ENCODE data around the gene GALNT13. TPM values are rescaled to one million over a fixed set of nuclear protein-coding genes. Genes with fewer than 3 reads are reported as not detected.

GALNT13 gene
- total RNA-seq, 1 donor from 2014 or later = not detected

DNA sequence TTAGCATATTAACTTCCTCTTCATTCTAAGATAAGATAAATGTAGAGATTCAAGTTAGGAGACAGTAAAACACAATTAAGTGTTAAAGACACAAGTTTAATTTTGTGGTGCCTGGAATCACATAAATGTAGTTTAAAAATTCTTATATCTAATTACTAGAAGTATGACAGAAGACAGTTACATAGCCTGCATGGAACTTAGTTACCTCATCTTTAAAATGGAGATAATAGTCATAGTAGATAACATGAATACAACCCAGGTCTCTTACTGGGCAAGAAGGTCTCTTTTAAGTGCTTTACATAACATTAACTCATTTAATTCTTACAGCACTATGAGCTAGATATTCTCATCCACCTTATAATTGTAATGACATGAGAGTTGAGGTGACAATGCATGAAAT is 15.1 kb downstream of the GALNT13 start:
- intact Hi-C loops (cut with micrococcal nuclease) = no loop called here
- H3K4me3 Mint-ChIP-seq (ENCODE audit: low read depth) = no peak overlapping the region
- no peaks in the 10 kb centered on the region for H3K9me3 Mint-ChIP-seq
- H3K27me3 Mint-ChIP-seq (ENCODE audit: low read depth) = no peaks in the 10 kb centered on the region
- H3K36me3 Mint-ChIP-seq (ENCODE audit: low read depth) = no peaks in the 10 kb centered on the region
- no peak overlapping the region for H3K27ac Mint-ChIP-seq
- no peak for DNase-seq (ENCODE audit: low spot score)
- H3K4me1 Mint-ChIP-seq (ENCODE audit: low read depth) = no peaks in the 10 kb centered on the region

DNA sequence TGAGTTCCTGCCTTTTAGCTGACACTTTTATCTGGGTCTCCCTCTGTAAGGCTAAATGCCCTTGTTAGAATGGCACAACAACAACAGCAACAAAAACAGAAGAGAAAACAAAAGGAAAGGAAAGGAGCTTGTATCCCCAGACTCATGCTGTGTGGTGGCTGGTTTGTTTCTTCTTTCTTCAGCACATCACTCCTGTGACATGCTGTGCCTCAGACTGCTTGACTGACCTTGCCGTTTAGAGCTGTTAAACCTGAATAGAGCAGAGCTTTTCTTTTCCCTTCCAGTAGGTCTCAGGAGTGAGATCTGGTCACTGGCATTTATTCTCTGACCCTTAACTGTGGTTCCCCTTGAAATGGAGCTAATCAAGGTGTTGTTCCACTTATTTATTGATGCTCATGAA is 18.9 kb downstream of the GALNT13 start:
- intact Hi-C loops (cut with micrococcal nuclease) = no loop called here
- Mint-ChIP-seq H3K9me3 (peaks cover 3% of the 10 kb centered on the region), H3K27ac (no peak overlapping the region), H3K4me1 (ENCODE audit: low read depth) (no peaks in the 10 kb centered on the region), H3K27me3 (ENCODE audit: low read depth) (no peaks in the 10 kb centered on the region), H3K4me3 (ENCODE audit: low read depth) (no peak overlapping the region), H3K36me3 (ENCODE audit: low read depth) (no peaks in the 10 kb centered on the region)
- no peak for DNase-seq (ENCODE audit: low spot score)

DNA sequence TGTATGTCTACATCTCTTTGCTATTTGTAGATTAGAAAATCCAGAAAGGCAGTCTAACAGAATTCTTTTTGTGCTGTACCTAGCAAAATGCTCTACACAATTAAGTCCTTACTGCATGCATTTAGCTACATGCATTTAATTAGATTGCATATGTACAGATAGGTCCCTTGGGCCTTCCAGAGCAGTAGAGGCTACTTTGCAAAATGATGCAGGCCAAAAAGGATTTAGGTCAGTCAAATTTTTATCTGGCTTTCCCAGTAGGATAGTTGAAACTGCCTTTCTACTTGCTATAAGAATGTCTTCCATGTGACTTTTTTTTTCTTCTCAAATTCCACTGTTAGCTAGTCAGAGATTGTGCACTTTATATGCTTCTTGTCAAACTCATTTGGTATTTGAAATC is 19.3 kb downstream of the GALNT13 start:
- no peaks in the 10 kb centered on the region for H3K4me1 Mint-ChIP-seq (ENCODE audit: low read depth)
- peaks cover 3% of the 10 kb centered on the region for H3K9me3 Mint-ChIP-seq
- H3K27ac Mint-ChIP-seq = no peak overlapping the region
- H3K27me3 Mint-ChIP-seq (ENCODE audit: low read depth) = no peaks in the 10 kb centered on the region
- no peak for DNase-seq (ENCODE audit: low spot score)
- no peak overlapping the region for H3K4me3 Mint-ChIP-seq (ENCODE audit: low read depth)
- H3K36me3 Mint-ChIP-seq (ENCODE audit: low read depth) = no peaks in the 10 kb centered on the region
- intact Hi-C loops (cut with micrococcal nuclease) = no loop called here

DNA sequence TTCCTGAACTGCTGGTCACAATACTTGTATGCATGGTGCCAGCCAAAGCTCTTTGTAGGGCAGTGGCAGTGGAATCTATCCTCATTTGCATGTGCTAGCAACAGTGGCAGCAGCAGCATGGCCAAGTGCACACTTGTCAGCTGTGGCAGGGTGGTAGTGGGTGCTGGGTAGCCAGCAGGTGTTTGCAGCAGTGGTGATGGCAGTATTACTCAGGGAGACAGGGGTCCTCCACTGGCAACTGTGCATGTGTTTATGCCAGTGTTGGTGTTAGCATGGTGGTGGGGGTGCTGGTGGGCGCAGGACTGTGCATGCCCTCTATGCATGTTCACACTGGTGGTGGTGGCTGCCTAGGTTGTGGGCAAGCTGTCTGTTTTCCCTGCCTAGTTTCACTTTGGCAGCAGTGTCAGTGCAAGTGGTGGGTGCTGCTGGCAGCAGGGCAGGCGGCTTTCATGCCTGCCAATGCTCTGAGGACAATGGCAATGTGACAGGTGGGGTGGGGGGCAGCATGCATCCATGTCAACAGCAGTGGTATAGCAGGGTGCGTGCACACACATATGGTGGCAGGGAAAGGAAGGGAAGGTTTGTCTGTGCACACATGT is 41.2 kb downstream of the GALNT13 start:
- no peaks in the 10 kb centered on the region for H3K36me3 Mint-ChIP-seq (ENCODE audit: low read depth)
- H3K9me3 Mint-ChIP-seq = peaks cover 28% of the 10 kb centered on the region
- intact Hi-C loops (cut with micrococcal nuclease) = no loop called here
- no peak overlapping the region for H3K4me3 Mint-ChIP-seq (ENCODE audit: low read depth)
- no peak for DNase-seq (ENCODE audit: low spot score)
- no peaks in the 10 kb centered on the region for H3K4me1 Mint-ChIP-seq (ENCODE audit: low read depth)
- no peaks in the 10 kb centered on the region for H3K27me3 Mint-ChIP-seq (ENCODE audit: low read depth)
- no peak overlapping the region for H3K27ac Mint-ChIP-seq

DNA sequence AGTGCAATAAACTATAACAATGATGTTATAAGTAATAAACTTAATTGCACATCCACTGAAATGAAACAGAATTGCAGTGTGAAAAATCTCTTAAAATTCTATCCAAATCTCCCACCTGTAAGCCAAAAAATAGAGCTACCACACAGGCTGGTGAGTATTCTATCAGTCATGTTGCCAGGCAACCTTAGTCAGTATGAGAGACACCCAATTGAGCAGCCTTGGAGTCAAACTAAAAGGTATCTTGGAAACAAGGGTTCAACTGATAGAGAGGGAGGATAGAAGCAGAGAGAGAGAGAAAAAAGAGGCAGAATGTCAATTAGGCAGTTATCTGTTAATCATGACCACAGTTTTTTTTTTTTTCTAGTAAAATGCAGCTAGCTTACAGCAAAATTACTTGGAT is 45.8 kb downstream of the GALNT13 start:
- intact Hi-C loops (cut with micrococcal nuclease) = no loop called here
- no peak overlapping the region for H3K4me3 Mint-ChIP-seq (ENCODE audit: low read depth)
- H3K4me1 Mint-ChIP-seq (ENCODE audit: low read depth) = no peaks in the 10 kb centered on the region
- no peak overlapping the region for H3K27ac Mint-ChIP-seq
- no peaks in the 10 kb centered on the region for H3K36me3 Mint-ChIP-seq (ENCODE audit: low read depth)
- H3K9me3 Mint-ChIP-seq = no peaks in the 10 kb centered on the region
- no peak for DNase-seq (ENCODE audit: low spot score)
- no peaks in the 10 kb centered on the region for H3K27me3 Mint-ChIP-seq (ENCODE audit: low read depth)

DNA sequence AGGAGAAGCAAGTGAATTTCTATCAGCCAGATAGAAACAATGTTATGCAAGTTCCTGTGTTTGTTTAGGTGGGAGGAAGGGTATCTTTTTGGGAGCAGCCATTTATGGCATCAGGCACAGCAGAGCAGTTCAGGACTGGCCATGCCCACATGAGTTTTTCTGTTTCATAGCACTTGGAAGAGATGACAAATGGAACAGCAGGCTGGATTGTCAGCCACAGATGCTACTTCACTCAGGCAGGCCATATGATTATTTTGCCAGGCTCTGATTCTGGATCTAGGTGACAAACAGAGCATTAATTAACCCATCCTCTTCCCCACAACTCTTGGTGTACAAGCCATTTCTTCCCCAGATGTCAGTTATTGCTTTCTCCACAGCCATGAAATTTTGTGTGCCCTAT is 63.8 kb downstream of the GALNT13 start:
- Mint-ChIP-seq H3K27ac (no peak overlapping the region), H3K9me3 (peaks cover 20% of the 10 kb centered on the region), H3K4me1 (ENCODE audit: low read depth) (no peaks in the 10 kb centered on the region), H3K27me3 (ENCODE audit: low read depth) (no peaks in the 10 kb centered on the region), H3K36me3 (ENCODE audit: low read depth) (no peaks in the 10 kb centered on the region), H3K4me3 (ENCODE audit: low read depth) (no peak overlapping the region)
- intact Hi-C loops (cut with micrococcal nuclease) = no loop called here
- DNase-seq (ENCODE audit: low spot score) = no peak

DNA sequence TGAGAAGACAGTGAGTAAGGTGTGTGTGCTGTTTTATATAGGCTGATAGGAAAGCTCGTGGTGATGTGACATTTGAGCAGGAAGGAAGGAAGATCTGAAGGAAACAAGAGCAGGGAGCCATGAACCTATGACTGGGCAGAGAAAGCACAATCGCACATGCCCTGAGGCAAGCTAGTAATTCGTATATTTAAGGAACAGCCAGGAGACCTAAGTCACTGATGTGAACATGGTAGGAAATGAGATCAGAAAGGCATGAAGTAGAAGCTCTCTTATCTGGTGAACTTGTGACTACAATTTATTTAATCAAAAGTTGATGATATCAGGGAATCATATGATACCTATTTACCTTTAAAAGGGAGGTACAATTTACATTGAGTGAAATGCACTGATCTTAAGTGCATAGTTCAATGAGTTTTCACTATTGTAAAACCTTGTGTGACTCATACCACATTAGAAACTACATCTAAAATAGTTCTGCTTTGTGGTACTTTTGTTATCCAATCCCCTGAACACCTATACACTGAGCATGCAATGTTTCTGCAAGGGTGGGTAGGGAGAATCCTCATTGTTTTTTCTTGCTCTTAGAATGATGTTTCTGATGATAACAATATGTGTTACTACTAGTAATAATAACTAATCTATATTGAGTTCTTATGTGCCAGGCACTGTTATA is 67.5 kb downstream of the GALNT13 start:
- no peaks in the 10 kb centered on the region for H3K27me3 Mint-ChIP-seq (ENCODE audit: low read depth)
- intact Hi-C loops (cut with micrococcal nuclease) = no loop called here
- H3K4me3 Mint-ChIP-seq (ENCODE audit: low read depth) = no peak overlapping the region
- peaks cover 12% of the 10 kb centered on the region for H3K9me3 Mint-ChIP-seq
- no peaks in the 10 kb centered on the region for H3K4me1 Mint-ChIP-seq (ENCODE audit: low read depth)
- H3K27ac Mint-ChIP-seq = no peak overlapping the region
- no peak for DNase-seq (ENCODE audit: low spot score)
- H3K36me3 Mint-ChIP-seq (ENCODE audit: low read depth) = no peaks in the 10 kb centered on the region

DNA sequence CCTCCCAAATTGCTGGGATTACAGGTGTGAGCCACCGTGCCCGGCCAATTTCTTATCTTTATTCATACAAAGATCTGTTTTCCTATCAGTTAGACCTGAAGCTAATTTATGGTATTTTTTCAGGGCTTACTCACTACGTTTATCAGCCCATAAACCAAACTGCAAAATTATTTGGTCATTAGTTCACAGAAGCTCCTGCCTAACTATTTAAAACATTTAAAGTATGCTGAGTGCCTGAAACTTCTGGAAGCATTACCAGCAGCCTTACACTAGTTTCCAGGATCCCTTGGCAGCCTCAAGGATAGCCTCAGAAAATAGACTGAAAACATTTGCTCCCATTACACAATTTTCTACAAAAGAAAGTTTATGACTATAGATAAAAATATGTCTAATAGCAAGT is 68.8 kb downstream of the GALNT13 start:
- DNase-seq (ENCODE audit: low spot score) = no peak
- no peaks in the 10 kb centered on the region for H3K4me1 Mint-ChIP-seq (ENCODE audit: low read depth)
- no peaks in the 10 kb centered on the region for H3K36me3 Mint-ChIP-seq (ENCODE audit: low read depth)
- H3K27me3 Mint-ChIP-seq (ENCODE audit: low read depth) = no peaks in the 10 kb centered on the region
- intact Hi-C loops (cut with micrococcal nuclease) = no loop called here
- no peak overlapping the region for H3K27ac Mint-ChIP-seq
- peaks cover 12% of the 10 kb centered on the region for H3K9me3 Mint-ChIP-seq
- no peak overlapping the region for H3K4me3 Mint-ChIP-seq (ENCODE audit: low read depth)

DNA sequence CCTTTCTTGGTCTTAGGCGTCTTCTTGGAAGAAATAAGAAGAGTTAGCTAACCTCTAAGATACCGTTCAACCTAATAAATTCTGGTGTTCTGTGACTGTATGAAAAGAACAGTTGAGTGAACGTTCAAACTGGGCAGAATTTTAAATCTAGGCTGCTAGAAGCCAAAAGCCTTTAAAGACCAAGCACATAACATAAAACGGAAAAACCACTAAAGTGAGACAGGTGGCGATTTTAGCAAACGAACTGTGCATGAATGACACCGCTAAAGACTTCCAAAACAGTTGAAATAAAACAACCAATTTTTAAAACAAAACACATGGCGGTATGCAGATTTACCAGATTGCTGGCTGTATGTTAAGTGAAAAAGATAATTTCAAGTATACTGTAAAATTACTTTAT is 73.1 kb downstream of the GALNT13 start:
- H3K4me1 Mint-ChIP-seq (ENCODE audit: low read depth) = no peaks in the 10 kb centered on the region
- no peak overlapping the region for H3K27ac Mint-ChIP-seq
- H3K27me3 Mint-ChIP-seq (ENCODE audit: low read depth) = no peaks in the 10 kb centered on the region
- intact Hi-C loops (cut with micrococcal nuclease) = no loop called here
- DNase-seq (ENCODE audit: low spot score) = no peak
- H3K4me3 Mint-ChIP-seq (ENCODE audit: low read depth) = no peak overlapping the region
- H3K36me3 Mint-ChIP-seq (ENCODE audit: low read depth) = no peaks in the 10 kb centered on the region
- H3K9me3 Mint-ChIP-seq = peaks cover 7% of the 10 kb centered on the region

DNA sequence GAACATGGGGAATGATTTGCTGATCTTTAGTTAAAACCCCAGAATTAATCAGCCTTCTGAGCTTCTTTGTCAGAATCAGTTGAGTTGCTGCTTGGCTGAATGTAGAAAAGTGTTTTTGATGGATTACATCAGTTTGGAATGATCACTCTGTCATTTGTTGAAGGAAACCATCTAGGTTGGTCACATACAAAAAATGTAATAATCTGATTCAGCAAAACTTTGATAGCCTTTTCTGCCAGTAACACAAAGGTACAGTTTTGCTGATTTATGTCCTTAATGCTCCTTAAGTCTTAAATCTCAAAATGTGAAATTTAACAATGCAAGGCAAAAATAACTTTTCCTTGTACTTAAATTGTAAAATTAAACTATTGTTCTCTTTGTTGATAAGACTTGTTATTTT is 74.3 kb downstream of the GALNT13 start:
- Mint-ChIP-seq H3K27ac (no peak overlapping the region), H3K36me3 (ENCODE audit: low read depth) (no peaks in the 10 kb centered on the region), H3K4me1 (ENCODE audit: low read depth) (no peaks in the 10 kb centered on the region), H3K27me3 (ENCODE audit: low read depth) (no peaks in the 10 kb centered on the region), H3K9me3 (peaks cover 7% of the 10 kb centered on the region), H3K4me3 (ENCODE audit: low read depth) (no peak overlapping the region)
- intact Hi-C loops (cut with micrococcal nuclease) = no loop called here
- DNase-seq (ENCODE audit: low spot score) = no peak

DNA sequence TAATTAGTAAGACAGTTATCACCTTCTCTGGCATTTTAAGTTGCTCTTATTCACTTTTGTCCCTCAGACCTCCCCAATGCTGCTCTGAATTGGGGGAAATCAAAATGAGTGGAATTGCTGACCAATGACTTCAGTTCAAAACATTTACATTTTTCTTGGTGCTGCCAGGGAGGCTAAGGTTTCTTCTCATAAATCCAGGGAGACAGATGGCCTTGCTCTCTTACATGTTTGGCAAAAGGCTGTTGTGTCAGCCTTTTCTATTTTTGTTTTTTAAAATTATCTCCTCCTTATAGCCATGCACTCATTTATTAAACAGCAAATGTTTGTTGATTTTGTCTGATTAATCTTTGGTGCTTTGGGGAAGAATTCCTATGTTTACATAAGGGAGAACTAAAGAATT is 82.0 kb downstream of the GALNT13 start:
- Mint-ChIP-seq H3K27me3 (ENCODE audit: low read depth) (no peaks in the 10 kb centered on the region), H3K4me1 (ENCODE audit: low read depth) (no peaks in the 10 kb centered on the region), H3K4me3 (ENCODE audit: low read depth) (no peak overlapping the region), H3K36me3 (ENCODE audit: low read depth) (no peaks in the 10 kb centered on the region), H3K9me3 (peaks cover 4% of the 10 kb centered on the region), H3K27ac (no peak overlapping the region)
- no peak for DNase-seq (ENCODE audit: low spot score)
- intact Hi-C loops (cut with micrococcal nuclease) = no loop called here

DNA sequence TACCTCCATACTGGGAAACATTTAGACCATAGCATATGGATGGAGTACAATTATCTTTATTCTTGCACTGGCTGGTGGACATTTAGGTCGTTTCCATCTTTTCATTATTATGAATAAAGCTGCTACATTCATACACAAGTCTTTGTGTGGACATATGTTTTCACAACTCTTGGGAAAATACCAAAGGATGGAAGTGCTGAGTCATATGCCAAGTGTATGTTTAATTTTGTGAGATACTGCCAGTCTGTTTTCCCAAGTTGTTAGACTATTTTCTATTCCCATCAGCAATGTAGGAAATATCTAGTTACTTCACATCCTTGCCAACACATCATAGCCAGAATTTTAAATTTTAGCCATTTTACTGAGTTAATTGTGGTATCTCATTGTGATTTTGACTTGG is 91.5 kb downstream of the GALNT13 start:
- Mint-ChIP-seq H3K36me3 (ENCODE audit: low read depth) (no peaks in the 10 kb centered on the region), H3K27me3 (ENCODE audit: low read depth) (no peaks in the 10 kb centered on the region), H3K9me3 (peaks cover 20% of the 10 kb centered on the region), H3K4me3 (ENCODE audit: low read depth) (no peak overlapping the region), H3K27ac (no peak overlapping the region), H3K4me1 (ENCODE audit: low read depth) (no peaks in the 10 kb centered on the region)
- no peak for DNase-seq (ENCODE audit: low spot score)
- intact Hi-C loops (cut with micrococcal nuclease) = no loop called here

DNA sequence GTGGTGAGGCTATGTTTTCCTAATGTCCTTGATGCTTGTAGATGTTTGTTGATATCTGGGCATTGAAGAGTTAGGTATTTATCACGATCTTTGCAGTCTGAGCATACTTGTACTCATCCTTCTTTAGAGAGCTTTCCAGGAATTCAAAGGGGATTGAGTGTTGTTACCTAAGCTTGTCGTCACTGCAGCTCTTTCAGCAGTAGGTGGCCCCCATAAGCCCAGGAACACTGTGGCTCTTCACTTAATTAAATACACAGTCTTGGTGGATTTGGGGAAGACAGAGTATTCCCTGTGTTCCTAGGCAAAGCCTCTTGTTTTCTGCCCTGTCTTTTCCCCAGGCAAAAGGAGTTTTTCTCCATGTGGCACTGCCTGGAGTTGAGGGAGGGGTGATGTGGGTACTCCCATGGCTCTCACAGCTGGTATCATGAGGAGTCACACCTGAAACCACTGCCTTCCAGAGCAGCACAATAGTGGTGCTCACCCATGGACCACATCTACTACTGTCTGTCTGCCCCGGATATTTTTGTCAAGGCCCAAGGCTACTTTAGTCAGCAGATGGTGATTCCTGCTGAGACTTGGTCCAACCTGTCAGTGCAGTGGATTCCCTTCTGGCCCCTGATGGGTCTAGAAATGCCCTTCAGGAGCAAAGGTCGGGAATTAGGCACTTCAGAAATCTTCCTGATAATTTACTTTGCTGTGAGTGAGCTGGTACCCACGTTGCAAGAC is 95.7 kb downstream of the GALNT13 start:
- Mint-ChIP-seq H3K36me3 (ENCODE audit: low read depth) (no peaks in the 10 kb centered on the region), H3K4me3 (ENCODE audit: low read depth) (no peak overlapping the region), H3K9me3 (peaks cover 20% of the 10 kb centered on the region), H3K27ac (no peak overlapping the region), H3K27me3 (ENCODE audit: low read depth) (no peaks in the 10 kb centered on the region), H3K4me1 (ENCODE audit: low read depth) (no peaks in the 10 kb centered on the region)
- no peak for DNase-seq (ENCODE audit: low spot score)
- intact Hi-C loops (cut with micrococcal nuclease) = no loop called here

All from activated T-helper 2 cell treated with anti-CD3 and anti-CD28 coated beads, Interferon-gamma antibody, Interleukin-2, Interleukin-4, amounts not matched to agents 10 μg/mL and 5 μg/mL and 100 μg/mL, durations not matched to agents 14 hours and 24 hours and 36 hours (primary cell).